Ishikawa (cell line): ENCODE measurements around the gene AGK.

ENCODE experiments used
- CEBPB ChIP-seq: IDR thresholded peaks from 2 replicates; pipeline ENCODE4 v1.6.1; 2012
- CREB1 ChIP-seq: IDR thresholded peaks from 2 replicates; pipeline ENCODE4 v1.6.1; 2012; ENCODE audit warnings: low read depth
- EGR1 ChIP-seq: IDR thresholded peaks from 2 replicates; pipeline ENCODE4 v1.6.1; 2012
- EP300 ChIP-seq: IDR thresholded peaks from 2 replicates; pipeline ENCODE4 v1.6.1; 2012; ENCODE audit warnings: borderline replicate concordance
- FOXM1 ChIP-seq: IDR thresholded peaks from 2 replicates; pipeline ENCODE4 v1.6.1; 2012; ENCODE audit warnings: low read depth, borderline replicate concordance
- NFIC ChIP-seq: IDR thresholded peaks from 2 replicates; pipeline ENCODE4 v1.6.1; 2012
- RAD21 ChIP-seq: IDR thresholded peaks from 2 replicates; pipeline ENCODE4 v1.6.1; 2012; ENCODE audit warnings: low read depth
- REST ChIP-seq: IDR thresholded peaks from 2 replicates; pipeline ENCODE4 v1.6.1; 2012; ENCODE audit warnings: low read depth, mild to moderate bottlenecking
- TAF1 ChIP-seq: IDR thresholded peaks from 2 replicates; pipeline ENCODE4 v1.6.1; 2012; ENCODE audit warnings: low read depth, mild to moderate bottlenecking
- TCF12 ChIP-seq: IDR thresholded peaks from 2 replicates; pipeline ENCODE4 v1.6.1; 2012; ENCODE audit warnings: low read depth
- TEAD4 ChIP-seq: IDR thresholded peaks from 2 replicates; pipeline ENCODE4 v1.6.1; 2012
- YY1 ChIP-seq: IDR thresholded peaks from 2 replicates; pipeline ENCODE4 v1.6.1; 2012; ENCODE audit warnings: low read depth
- ZBTB7A ChIP-seq: IDR thresholded peaks from 2 replicates; pipeline ENCODE4 v1.6.1; 2012; ENCODE audit warnings: low read depth
- TF ChIP-seq, protein P1 (sequence below): IDR thresholded peaks from 2 replicates; pipeline ENCODE4 v1.6.1; 2012
- TF ChIP-seq, protein P2 (sequence below): IDR thresholded peaks from 2 replicates; pipeline ENCODE4 v1.6.1; 2012

The AGK gene

DNA sequence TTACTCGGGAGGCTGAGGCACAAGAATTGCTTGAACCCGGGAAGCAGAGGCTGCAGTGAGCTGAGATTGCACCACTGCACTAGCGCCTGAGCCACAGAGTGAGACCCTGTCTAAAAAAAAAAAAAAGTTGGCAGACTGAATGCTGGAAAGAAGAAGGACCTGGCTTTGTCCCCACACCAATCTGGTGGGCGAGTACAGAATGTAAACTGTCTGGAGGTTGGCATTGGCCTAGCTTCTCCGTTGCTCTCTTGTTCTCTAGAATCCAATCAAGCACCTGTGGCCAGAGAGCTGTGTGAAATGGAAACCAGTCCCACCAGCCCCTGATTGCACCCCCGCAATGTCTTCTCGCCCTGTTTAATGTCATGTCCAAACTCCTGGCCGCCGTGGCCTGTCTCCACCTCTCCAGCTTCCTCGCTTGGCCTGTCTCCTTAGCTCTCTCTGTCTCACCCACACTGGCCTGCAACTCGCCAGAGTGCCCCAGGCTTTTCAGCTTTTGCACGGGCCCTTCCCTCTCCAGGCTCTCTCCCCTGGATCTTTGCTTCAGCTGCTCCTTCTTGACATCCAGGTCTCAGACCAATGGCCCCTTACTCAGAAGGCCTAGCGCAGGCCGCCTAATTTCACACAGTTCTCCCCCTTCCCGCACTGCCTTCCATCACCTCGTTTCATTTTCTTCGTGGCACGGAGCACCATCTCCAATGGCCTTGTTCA lies 670 bp upstream of the AGK start:
- TF ChIP-seq RAD21, result no peak
- no peak for TF ChIP-seq EGR1
- TF ChIP-seq CEBPB, result no peak
- TF ChIP-seq TAF1, result no peak
- TF ChIP-seq REST, result no peak
- TF ChIP-seq ZBTB7A, result no peak
- TF ChIP-seq, protein P1, sequence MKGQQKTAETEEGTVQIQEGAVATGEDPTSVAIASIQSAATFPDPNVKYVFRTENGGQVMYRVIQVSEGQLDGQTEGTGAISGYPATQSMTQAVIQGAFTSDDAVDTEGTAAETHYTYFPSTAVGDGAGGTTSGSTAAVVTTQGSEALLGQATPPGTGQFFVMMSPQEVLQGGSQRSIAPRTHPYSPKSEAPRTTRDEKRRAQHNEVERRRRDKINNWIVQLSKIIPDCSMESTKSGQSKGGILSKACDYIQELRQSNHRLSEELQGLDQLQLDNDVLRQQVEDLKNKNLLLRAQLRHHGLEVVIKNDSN, result no peak
- TF ChIP-seq YY1, result no peak
- TF ChIP-seq CREB1, result no peak
- TF ChIP-seq FOXM1, result no peak

DNA sequence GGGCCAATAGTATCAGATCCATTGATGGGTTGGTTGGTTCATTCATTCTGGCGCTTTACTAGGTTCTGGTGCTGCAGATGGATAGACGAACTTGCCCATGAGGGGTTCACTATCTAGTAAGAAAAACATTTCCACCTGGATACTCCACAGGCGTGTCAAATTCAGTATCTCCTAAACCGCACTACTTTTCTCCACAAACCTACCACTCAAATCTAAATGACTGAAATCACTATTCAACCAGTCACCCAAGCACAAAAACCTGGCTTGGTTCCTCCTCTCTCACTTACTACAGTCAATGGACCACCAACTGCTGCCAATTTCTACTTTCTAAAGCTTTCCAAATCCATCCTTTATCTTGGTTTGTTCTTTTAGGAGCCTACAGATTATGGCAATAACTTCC lies 572 bp downstream of the AGK start:
- TF ChIP-seq, protein P2, sequence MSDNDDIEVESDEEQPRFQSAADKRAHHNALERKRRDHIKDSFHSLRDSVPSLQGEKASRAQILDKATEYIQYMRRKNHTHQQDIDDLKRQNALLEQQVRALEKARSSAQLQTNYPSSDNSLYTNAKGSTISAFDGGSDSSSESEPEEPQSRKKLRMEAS, result no peak
- TF ChIP-seq NFIC (no peak), RAD21 (no peak)

DNA sequence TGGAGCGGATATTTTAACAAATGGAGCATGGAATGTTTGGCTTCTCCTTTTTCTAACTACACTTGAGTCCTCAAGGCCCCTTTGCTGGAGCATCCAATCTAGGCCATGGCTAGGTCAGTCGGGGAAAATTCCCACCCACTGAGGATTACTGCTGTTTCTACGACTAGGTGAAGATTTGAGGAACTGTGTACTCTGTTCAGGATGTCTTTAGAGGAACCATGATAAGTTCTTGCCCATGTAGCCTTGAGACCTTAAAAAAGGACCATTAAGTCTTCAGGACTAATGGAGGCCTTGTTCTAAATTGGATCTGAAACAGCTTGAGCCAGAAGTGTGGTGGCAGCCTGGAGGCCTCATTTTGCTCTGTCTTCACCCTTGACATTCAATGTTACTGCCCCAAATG lies 6.2 kb downstream of the AGK start:
- no peak for TF ChIP-seq FOXM1
- no peak for TF ChIP-seq REST
- TF ChIP-seq YY1, result no peak
- TF ChIP-seq RAD21, result no peak
- no peak for TF ChIP-seq EGR1
- TF ChIP-seq CEBPB, result no peak
- TF ChIP-seq, protein P2, result no peak
- TF ChIP-seq TEAD4, result no peak
- TF ChIP-seq EP300, result no peak
- TF ChIP-seq TAF1, result no peak
- TF ChIP-seq NFIC, result no peak
- no peak for TF ChIP-seq ZBTB7A
- no peak for TF ChIP-seq TCF12
- no peak for TF ChIP-seq CREB1
- TF ChIP-seq, protein P1, result no peak

GRCh38 chr7:141558544-141559183 lies 7.5 kb downstream of the AGK start:
- TF ChIP-seq YY1, result no peak
- TF ChIP-seq, protein P2, result no peak
- TF ChIP-seq REST, result no peak
- TF ChIP-seq CREB1, result no peak
- no peak for TF ChIP-seq RAD21
- no peak for TF ChIP-seq EGR1
- no peak for TF ChIP-seq NFIC
- TF ChIP-seq EP300, result no peak
- TF ChIP-seq CEBPB, result no peak
- TF ChIP-seq, protein P1, result no peak
- TF ChIP-seq TCF12, result no peak
- TF ChIP-seq ZBTB7A, result no peak
- no peak for TF ChIP-seq FOXM1
- no peak for TF ChIP-seq TEAD4
- TF ChIP-seq TAF1, result no peak
